Endometrium (tissue), 2 donors: ENCODE data around the gene RLN2.

Experiments
- FAIRE-seq: peaks from 2 replicates; lab custom pipeline; 2012; peaks lifted over from hg19 to GRCh38; lab: Jason Lieb, UNC
- donor health status: control.
- donor health status: control.

Gene RLN2

GRCh38 chr9:5269249-5269715 lies 35.2 kb downstream of the RLN2 start:
- FAIRE-seq = no peak

DNA sequence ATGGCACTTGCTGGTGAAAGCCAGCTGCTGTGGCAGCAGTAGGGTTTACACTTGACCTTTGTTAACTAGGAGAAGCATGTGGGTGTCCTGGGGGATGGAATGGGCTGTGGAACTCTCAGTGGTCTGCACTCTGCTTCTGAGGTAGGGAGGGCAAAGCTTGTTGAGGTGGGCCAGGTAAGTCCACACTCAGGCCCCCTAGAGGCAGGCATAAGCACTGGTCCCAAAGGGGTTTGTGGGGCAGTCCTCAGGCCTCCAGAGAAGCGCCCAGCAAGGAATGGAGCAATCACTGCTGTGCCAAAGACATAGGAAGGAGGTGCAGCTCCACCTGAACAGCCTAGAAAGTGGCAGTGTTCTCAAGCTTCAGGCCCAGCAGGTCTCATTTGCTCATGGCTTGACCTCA lies 38.6 kb downstream of the RLN2 start:
- no peak for FAIRE-seq

- FAIRE-seq = no peak
These were observed 40.3 kb downstream of the RLN2 start for GRCh38 chr9:5264219-5264595.

- FAIRE-seq = no peak
These were observed 40.9 kb downstream of the RLN2 start for GRCh38 chr9:5263351-5264218.
